ENCODE data around the gene PXDN. TPM values are rescaled to one million over a fixed set of nuclear protein-coding genes. Genes with fewer than 3 reads are reported as not detected.

PXDN gene
- total RNA-seq, 4 donors from 2014 or later, result 9.0 to 46.2 (median 18.5) TPM

GRCh38 chr2:1591978-1592907 is 152.1 kb downstream of the PXDN start:
- H3K27me3 ChIP-seq, result no peaks in the 10 kb centered on the region
- no peaks in the 10 kb centered on the region for H3K9me3 ChIP-seq
- H3K4me1 ChIP-seq, result peaks cover 0 to 15% (median 9%) of the 10 kb centered on the region in 4 donors
- in situ Hi-C loops (cut with MboI; ENCODE audit: low pct_ligation_motif_present in 1 of 4, low pct_unique_long_range_greater_than_20kb in 1 of 4, low sequenced_read_pairs in 3 of 4), result loop anchor here (10.0 to 25.0 kb wide), 3 partner anchors 145 to 170 kb away; partner anchors contain the start of gene PXDN (in 3 of the 4)
- intact Hi-C loops (cut with DNase I; ENCODE audit: low total_unique reads), result no loop called here
- WGBS, 2 donors (ENCODE audit: low coverage in 1 of 2), result 32 to 70% methylated on average over 5 to 24 of the region's 28 CpGs
- peak; percentile 84 for DNase-seq
- H3K27ac ChIP-seq, result peak overlapping the region in 3 of 4 donors; percentile 5 to 39 (median 23)
- TF ChIP-seq CTCF (IDR thresholded peaks at IDR 0.05) (peak; percentile 60 to 90 (median 72)), EP300 (IDR thresholded peaks at IDR 0.05; ENCODE audit: low read depth) (no peak)
- H3K36me3 ChIP-seq, result no peaks in the 10 kb centered on the region
- no peak overlapping the region for H3K4me3 ChIP-seq

GRCh38 chr2:1591461-1591770 is 152.9 kb downstream of the PXDN start:
- intact Hi-C loops (cut with DNase I; ENCODE audit: low total_unique reads) (no loop called here), in situ Hi-C loops (cut with MboI; ENCODE audit: low pct_ligation_motif_present in 1 of 4, low pct_unique_long_range_greater_than_20kb in 1 of 4, low sequenced_read_pairs in 3 of 4) (loop anchor here (10.0 to 25.0 kb wide), 3 partner anchors 146 to 171 kb away; partner anchors contain the start of gene PXDN (in 3 of the 4))
- no peak for DNase-seq
- Histone ChIP-seq H3K36me3 (no peaks in the 10 kb centered on the region), H3K27ac (peak overlapping the region in 1 of 4 donors; percentile 39), H3K27me3 (no peaks in the 10 kb centered on the region), H3K4me3 (no peak overlapping the region), H3K4me1 (peaks cover 0 to 20% (median 9%) of the 10 kb centered on the region in 4 donors), H3K9me3 (no peaks in the 10 kb centered on the region)
- WGBS, 2 donors (ENCODE audit: low coverage in 1 of 2), result 76% methylated on average over 12 of the region's 16 CpGs; no CpG with 5 or more reads in 1 of the 2 donors
- TF ChIP-seq CTCF (IDR thresholded peaks at IDR 0.05) (no peak), POLR2A (IDR thresholded peaks at IDR 0.05) (no peak)

- intact Hi-C loops (cut with DNase I; ENCODE audit: low total_unique reads), result no loop called here
- no peak overlapping the region for H3K4me3 ChIP-seq
- TF ChIP-seq POLR2A (IDR thresholded peaks at IDR 0.05), result no peak
- TF ChIP-seq POLR2AphosphoS5 (IDR thresholded peaks at IDR 0.05), result no peak
- no peak for TF ChIP-seq CTCF (IDR thresholded peaks at IDR 0.05)
- TF ChIP-seq EP300 (IDR thresholded peaks at IDR 0.05; ENCODE audit: low read depth), result no peak
- no peaks in the 10 kb centered on the region for H3K36me3 ChIP-seq
- WGBS, 2 donors (ENCODE audit: low coverage in 1 of 2), result 72 to 78% methylated on average over 9 to 18 of the region's 18 CpGs
- no peak overlapping the region for H3K27ac ChIP-seq
- H3K27me3 ChIP-seq, result no peaks in the 10 kb centered on the region
- peaks cover 0 to 20% (median 9%) of the 10 kb centered on the region in 4 donors for H3K4me1 ChIP-seq
- H3K9me3 ChIP-seq, result no peaks in the 10 kb centered on the region
- in situ Hi-C loops (cut with MboI; ENCODE audit: low pct_ligation_motif_present in 1 of 4, low pct_unique_long_range_greater_than_20kb in 1 of 4, low sequenced_read_pairs in 3 of 4), result loop anchor here (10.0 to 25.0 kb wide), 3 partner anchors 146 to 171 kb away; partner anchors contain the start of gene PXDN (in 3 of the 4)
- no peak for DNase-seq
Observed at GRCh38 chr2:1590596-1591460, 153.5 kb downstream of the PXDN start.
